ENCODE data around the gene PAQR7.

Gene PAQR7

DNA sequence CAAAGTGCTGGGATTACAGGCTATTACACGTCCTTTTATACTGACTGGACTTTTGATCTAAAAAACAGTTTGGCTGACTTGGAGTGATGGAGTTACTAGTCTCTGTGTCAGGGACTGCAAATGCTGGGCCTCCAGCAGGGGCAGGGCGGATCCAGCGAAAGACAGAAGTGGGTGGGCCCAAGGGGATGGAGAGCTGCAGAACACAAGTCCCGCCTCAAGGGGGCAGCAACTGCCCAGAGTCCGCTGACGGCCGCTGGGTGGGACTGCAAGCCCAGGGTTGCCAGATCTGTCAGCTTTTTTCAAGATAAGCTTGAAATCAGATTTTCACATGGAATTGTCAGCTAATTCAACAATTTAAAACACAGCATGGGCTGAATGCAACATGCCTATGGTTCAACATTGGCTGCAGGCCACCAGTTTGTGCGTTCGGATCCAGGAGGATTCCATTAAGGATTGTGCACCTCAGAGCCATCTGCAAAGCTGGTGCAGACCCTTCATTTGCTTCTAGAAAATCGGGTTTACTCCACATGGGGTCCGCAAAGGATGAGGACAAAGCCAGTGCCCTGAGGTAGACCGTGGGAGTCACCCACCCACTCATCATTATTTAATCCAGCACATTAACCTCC is 20.0 kb upstream of the PAQR7 start:
- TF ChIP-seq, protein P1, sequence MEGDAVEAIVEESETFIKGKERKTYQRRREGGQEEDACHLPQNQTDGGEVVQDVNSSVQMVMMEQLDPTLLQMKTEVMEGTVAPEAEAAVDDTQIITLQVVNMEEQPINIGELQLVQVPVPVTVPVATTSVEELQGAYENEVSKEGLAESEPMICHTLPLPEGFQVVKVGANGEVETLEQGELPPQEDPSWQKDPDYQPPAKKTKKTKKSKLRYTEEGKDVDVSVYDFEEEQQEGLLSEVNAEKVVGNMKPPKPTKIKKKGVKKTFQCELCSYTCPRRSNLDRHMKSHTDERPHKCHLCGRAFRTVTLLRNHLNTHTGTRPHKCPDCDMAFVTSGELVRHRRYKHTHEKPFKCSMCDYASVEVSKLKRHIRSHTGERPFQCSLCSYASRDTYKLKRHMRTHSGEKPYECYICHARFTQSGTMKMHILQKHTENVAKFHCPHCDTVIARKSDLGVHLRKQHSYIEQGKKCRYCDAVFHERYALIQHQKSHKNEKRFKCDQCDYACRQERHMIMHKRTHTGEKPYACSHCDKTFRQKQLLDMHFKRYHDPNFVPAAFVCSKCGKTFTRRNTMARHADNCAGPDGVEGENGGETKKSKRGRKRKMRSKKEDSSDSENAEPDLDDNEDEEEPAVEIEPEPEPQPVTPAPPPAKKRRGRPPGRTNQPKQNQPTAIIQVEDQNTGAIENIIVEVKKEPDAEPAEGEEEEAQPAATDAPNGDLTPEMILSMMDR (IDR thresholded peaks at IDR 0.05; ENCODE audit: low read depth, low read length) = peak; percentile 97
- in situ Hi-C loops (cut with HindIII; ENCODE audit: low sequenced_read_pairs) = no loop called here
- H3K4me3 ChIP-seq (ENCODE audit: low read depth, low read length) = no peak overlapping the region
- DNase-seq (ENCODE audit: low read depth, low spot score) = peak; percentile 93

DNA sequence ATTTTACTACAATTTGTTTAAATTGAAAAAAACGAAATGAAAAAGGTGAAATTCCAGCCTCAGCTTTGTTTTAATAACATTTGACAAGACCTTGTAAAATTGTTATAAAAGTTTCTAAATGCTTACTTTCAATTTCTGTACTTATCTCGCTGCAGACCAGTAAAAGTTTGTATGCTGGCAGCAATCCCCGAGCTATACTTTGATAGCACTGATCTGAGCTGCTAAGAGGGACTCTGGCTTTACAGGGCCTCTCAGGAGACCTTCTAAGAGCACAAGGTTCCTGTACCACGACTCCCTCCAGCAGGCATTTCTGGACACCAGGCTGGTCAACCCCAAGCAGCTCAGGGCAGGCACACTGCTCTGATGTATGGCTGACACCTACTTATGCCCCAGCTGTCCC is 17.6 kb upstream of the PAQR7 start:
- in situ Hi-C loops (cut with HindIII; ENCODE audit: low sequenced_read_pairs) = no loop called here
- H3K4me3 ChIP-seq (ENCODE audit: low read depth, low read length) = no peak overlapping the region
- DNase-seq (ENCODE audit: low read depth, low spot score) = no peak
- TF ChIP-seq, protein P1 (IDR thresholded peaks at IDR 0.05; ENCODE audit: low read depth, low read length) = no peak

DNA sequence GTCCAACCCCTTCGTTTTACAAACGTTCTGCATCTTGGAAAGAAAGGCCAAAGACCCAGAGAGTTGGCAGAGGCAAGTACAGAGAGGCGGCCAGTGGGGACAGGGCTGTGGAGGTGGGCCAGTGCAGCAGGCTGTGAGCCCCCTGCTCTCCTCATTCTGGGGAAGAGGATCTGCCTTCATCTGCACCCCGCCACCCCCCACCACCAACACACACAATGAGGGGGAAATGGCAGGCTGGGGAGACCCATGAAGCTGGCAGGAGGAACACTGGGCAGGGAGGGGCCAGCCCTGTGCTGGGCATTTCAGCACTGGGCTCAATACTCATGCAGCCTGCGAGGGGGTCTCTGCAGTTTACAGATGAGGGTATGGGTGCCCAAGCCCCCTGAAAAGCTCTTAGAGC is 16.1 kb upstream of the PAQR7 start:
- TF ChIP-seq, protein P1 (IDR thresholded peaks at IDR 0.05; ENCODE audit: low read depth, low read length) = no peak
- H3K4me3 ChIP-seq (ENCODE audit: low read depth, low read length) = no peak overlapping the region
- DNase-seq (ENCODE audit: low read depth, low spot score) = no peak
- in situ Hi-C loops (cut with HindIII; ENCODE audit: low sequenced_read_pairs) = no loop called here

DNA sequence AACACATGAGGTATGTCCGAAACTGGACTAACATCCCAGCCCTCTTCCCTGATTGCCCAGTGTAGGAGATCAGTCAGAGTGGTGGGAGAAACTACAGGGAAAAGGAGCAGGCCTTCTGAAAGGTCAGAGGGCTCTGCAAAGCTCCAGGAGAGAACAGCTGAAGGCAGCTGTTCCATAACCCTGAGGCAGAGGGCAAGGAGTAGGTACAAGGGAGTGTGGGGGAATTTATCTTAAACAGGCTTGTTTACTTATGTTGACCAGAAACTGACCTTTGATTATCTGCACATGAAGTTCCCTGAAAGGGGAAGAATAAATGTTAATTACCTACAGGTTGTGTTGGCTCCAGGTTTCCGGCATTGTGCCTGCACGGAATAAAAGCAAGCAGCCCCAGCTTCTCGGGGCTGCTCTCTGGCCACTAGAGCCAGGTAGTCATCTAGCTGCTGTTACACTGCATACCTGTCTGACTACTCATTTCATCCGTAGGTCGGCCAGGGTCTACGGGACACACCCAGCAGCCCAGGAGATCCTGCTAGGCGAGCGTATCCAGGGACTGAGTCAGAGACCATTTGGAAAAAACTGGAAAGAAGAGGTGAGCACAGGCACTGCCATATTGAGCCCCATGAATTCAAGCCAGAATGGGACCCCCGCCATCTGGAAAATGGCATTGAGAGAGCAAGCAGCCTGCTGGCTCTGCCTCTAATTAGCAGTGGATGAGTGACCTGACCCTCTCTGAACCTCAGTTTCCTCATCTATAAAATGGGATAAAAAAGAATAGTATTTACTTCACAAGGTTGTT is 14.9 kb upstream of the PAQR7 start:
- in situ Hi-C loops (cut with HindIII; ENCODE audit: low sequenced_read_pairs) = no loop called here
- H3K4me3 ChIP-seq (ENCODE audit: low read depth, low read length) = no peak overlapping the region
- peak; percentile 63 for DNase-seq (ENCODE audit: low read depth, low spot score)
- TF ChIP-seq, protein P1 (IDR thresholded peaks at IDR 0.05; ENCODE audit: low read depth, low read length) = no peak

DNA sequence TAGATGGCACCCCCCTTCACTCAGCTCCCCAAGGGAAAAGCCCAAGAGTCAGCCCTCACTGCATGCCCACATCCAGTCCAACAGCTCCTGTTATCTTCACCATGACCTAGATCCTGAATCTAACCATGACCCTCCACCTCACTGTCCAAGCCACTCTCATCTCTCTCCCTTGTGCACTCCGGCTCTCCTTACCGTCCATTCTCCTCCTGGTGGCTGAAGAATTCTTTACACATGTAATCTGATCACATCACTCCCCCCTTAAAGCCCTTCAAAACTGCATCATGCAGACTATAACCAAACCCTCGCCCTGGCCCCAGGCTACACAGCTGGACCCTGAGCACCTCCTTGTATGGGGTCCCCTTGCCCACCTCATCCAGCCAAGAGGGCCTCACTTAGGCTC is 14.0 kb upstream of the PAQR7 start:
- no peak for DNase-seq (ENCODE audit: low read depth, low spot score)
- TF ChIP-seq, protein P1 (IDR thresholded peaks at IDR 0.05; ENCODE audit: low read depth, low read length) = peak; percentile 11
- H3K4me3 ChIP-seq (ENCODE audit: low read depth, low read length) = no peak overlapping the region
- in situ Hi-C loops (cut with HindIII; ENCODE audit: low sequenced_read_pairs) = no loop called here

DNA sequence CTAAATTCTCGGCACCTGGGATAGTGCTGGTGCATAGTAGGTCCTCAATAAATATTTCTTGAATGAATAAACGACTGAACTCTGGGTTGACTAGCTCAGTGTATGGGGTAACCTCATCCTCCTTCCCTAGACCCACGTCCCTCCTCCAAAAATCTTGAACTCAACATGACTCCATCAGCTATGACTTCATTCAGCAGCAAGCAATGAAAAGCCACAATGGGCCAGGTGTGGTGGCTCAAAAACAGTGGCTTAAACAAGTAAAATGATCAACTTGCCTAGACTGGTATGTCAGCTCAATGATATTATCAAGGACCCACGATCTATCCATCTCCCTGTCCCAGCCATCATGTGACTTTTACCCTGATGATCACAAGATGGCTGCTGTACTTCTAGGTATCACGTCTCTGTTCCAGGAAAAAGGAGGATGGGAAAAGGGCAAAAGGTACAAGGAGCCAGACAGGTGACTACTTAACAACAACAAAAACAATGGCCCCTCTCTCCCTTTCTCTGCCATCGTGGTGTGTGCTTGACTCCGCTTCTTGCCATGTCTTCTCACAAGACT is 13.0 kb upstream of the PAQR7 start:
- DNase-seq (ENCODE audit: low read depth, low spot score) = no peak
- in situ Hi-C loops (cut with HindIII; ENCODE audit: low sequenced_read_pairs) = no loop called here
- no peak overlapping the region for H3K4me3 ChIP-seq (ENCODE audit: low read depth, low read length)
- TF ChIP-seq, protein P1 (IDR thresholded peaks at IDR 0.05; ENCODE audit: low read depth, low read length) = no peak

Data from astrocyte of the spinal cord (primary cell).